Brain microvascular endothelial cell (primary cell): ENCODE measurements around the gene MYO3B.

ENCODE experiments used
- DNase-seq: peaks from one replicate; pipeline ENCODE4 v3.0.0-alpha.2; 2020
- H3K27ac ChIP-seq: fragments of 250-450 bp; sonication (Bioruptor Pico); 2 replicates; pipeline ENCODE4 v1.5.1; 2020; ENCODE audit warnings: mild to moderate bottlenecking, moderate library complexity
- H3K27me3 ChIP-seq: fragments of 250-450 bp; sonication (Bioruptor Pico); replicated peaks from 2 replicates; pipeline ENCODE4 v1.5.1; 2020; ENCODE audit warnings: mild to moderate bottlenecking
- H3K36me3 ChIP-seq: fragments of 250-450 bp; sonication (Bioruptor Pico); replicated peaks from 2 replicates; pipeline ENCODE4 v1.5.1; 2020; ENCODE audit warnings: mild to moderate bottlenecking
- H3K4me3 ChIP-seq: 2 replicates; pipeline ENCODE4 v1.5.1; 2011; ENCODE audit warnings: low read depth, mild to moderate bottlenecking, control low read depth, low read length, moderate library complexity
- in situ Hi-C: cut with HindIII; loops from 2 replicates; pipeline ENCODE4 v1.10.0; 2017; ENCODE audit warnings: low sequenced_read_pairs, low pct_ligation_motif_present
- TF ChIP-seq, protein P1 (sequence below): IDR thresholded peaks from 2 replicates; pipeline ENCODE4 v1.5.1; 2011; ENCODE audit warnings: low read depth, mild to moderate bottlenecking, moderate library complexity, low read length, control low read depth, inconsistent platforms; ENCODE audit errors: missing control alignments

The MYO3B gene

DNA sequence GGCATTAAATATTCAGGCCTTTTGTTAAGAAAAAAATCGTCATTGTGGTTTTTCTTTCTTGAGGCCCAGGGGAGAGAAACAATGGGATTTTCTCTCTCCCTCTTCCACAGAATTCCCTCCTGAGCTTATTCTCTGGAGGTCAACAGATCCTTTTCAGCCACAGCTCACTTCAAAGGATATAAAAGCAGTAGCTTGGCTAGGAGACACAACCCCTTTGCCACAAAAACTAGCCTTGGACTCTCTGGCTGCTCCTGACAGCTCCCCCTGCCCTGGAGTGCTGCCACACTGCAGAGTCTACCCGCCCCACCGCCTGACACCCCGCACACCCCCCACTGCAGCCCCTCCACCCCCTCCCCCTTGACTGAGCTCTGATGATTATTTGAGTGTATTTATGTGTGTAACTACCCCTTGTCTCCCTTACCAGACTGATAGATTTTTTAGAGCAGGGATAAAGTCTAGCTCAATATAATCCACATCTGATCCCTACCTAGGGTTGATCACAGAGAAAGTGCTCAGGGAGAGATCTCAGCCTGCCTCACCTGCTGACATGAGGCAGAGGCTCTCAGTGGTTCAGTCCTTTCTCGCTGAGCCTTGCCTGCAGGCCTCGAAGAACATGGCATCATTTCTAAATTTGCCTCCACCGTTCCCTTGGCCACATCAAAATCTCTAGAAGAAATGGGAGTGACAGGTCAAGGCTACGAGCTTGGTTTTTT is 405.0 kb downstream of the MYO3B start:
- DNase-seq, result no peak
- no peaks in the 10 kb centered on the region for H3K36me3 ChIP-seq
- TF ChIP-seq, protein P1, sequence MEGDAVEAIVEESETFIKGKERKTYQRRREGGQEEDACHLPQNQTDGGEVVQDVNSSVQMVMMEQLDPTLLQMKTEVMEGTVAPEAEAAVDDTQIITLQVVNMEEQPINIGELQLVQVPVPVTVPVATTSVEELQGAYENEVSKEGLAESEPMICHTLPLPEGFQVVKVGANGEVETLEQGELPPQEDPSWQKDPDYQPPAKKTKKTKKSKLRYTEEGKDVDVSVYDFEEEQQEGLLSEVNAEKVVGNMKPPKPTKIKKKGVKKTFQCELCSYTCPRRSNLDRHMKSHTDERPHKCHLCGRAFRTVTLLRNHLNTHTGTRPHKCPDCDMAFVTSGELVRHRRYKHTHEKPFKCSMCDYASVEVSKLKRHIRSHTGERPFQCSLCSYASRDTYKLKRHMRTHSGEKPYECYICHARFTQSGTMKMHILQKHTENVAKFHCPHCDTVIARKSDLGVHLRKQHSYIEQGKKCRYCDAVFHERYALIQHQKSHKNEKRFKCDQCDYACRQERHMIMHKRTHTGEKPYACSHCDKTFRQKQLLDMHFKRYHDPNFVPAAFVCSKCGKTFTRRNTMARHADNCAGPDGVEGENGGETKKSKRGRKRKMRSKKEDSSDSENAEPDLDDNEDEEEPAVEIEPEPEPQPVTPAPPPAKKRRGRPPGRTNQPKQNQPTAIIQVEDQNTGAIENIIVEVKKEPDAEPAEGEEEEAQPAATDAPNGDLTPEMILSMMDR, result no peak
- H3K4me3 ChIP-seq, result no peak overlapping the region
- no peak overlapping the region for H3K27ac ChIP-seq
- in situ Hi-C loops, result no loop called here
- H3K27me3 ChIP-seq, result no peaks in the 10 kb centered on the region

DNA sequence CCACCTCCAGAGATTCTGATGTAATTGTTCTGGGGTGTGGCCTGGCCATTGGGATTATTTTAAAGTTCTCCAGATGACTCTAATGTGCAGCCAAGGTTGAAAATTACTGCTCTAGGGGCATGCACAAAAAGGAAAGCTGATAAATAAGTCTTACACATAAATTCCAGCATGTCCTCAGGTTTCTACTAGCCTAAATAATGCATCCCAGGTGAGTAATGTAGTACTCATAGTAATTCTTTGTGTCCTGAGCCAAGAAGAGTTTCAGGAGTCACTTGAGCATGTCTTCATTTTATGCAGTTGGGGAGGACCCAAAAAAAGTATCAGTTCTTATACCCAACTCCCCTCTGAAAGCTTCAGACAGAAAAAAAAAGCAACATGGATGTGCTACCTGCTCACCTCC is 407.1 kb downstream of the MYO3B start:
- Histone ChIP-seq H3K27ac (no peak overlapping the region), H3K4me3 (no peak overlapping the region), H3K27me3 (no peaks in the 10 kb centered on the region), H3K36me3 (no peaks in the 10 kb centered on the region)
- in situ Hi-C loops, result no loop called here
- TF ChIP-seq, protein P1, result no peak
- DNase-seq, result no peak

DNA sequence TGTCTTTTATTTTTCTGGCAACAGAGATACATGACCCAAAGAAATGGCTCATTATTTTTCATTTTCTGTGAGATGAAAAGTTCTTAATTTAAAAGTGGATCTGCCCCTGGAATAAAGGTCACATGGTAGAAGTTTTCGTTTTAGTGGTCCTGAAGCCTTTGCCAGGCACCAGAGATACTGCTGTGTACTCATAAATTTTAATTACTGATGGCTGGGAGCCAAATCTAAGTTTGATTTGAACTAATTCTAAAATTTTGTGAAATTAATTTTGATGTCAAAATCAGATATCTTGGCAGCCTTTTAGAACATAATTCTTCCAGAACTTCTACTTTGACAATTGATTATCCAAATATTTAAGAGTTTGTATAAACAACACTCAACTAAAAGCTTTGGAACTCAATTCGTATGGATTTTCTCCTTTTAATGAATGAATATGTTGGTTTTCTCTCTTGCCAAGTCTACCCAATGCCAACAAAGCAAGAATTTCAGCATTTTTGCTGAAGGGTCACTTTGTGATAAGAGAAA is 408.7 kb downstream of the MYO3B start:
- no peaks in the 10 kb centered on the region for H3K36me3 ChIP-seq
- no peak overlapping the region for H3K4me3 ChIP-seq
- no peaks in the 10 kb centered on the region for H3K27me3 ChIP-seq
- in situ Hi-C loops, result no loop called here
- H3K27ac ChIP-seq, result no peak overlapping the region
- no peak for DNase-seq
- TF ChIP-seq, protein P1, result no peak

DNA sequence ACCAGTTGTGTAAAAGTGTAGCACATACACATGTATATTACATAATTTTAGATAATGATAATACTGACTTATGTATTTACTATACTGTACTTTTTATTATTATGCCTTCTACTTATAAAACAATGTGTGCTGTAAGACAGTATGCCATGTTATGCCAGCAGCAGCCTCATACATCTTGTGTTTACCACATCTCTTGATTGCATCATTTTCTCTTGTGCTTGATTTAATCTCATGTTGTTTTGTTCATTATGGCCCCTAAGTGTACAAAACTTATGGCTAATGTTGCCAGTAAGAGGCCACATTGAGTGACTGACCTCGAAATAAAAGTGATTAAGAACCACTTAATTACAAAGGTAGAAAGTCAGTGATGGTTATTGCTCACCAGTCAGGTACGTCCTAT is 409.2 kb downstream of the MYO3B start:
- Histone ChIP-seq H3K27me3 (no peaks in the 10 kb centered on the region), H3K27ac (no peak overlapping the region), H3K36me3 (no peaks in the 10 kb centered on the region), H3K4me3 (no peak overlapping the region)
- in situ Hi-C loops, result no loop called here
- no peak for DNase-seq
- TF ChIP-seq, protein P1, result no peak

DNA sequence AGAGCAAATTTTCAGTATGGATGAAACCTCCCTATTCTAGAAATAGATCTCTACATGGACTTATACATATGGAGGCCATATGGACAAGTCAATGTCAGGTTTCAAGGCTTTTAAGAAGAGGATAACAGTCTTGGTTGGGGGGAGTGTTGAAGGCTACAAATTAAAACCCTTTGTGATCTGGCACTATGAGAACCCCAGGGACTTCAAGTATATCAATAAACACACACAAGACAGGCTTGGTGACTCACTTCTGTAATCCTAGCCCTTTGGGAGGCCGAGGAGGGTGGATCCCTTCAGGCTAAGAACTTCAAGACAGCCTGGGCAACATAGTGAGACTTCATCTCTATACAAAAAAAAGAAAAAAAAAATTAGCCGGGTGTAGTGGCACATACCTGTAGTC is 410.0 kb downstream of the MYO3B start:
- Histone ChIP-seq H3K36me3 (no peaks in the 10 kb centered on the region), H3K27ac (no peak overlapping the region), H3K4me3 (no peak overlapping the region), H3K27me3 (no peaks in the 10 kb centered on the region)
- no peak for DNase-seq
- TF ChIP-seq, protein P1, result no peak
- in situ Hi-C loops, result no loop called here

DNA sequence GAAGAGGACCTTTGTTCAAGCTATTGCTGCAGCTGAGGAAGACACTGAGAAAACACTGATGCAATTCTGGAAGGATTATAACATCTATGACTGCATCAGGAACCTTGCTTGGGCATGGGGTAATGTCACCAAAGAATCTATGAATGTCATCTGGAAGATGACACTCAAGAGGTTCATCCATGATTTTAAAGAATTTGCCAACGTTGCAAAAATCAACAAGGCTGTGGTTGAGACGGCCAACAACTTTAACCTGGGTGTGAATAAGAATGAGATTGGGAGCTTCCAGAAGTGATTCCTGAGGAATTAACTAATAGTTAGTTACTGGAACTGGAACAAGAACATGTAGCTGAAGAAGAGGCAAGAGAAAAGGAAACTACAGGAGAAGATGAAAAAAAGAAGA is 410.8 kb downstream of the MYO3B start:
- in situ Hi-C loops, result no loop called here
- TF ChIP-seq, protein P1, result no peak
- H3K36me3 ChIP-seq, result no peaks in the 10 kb centered on the region
- H3K27me3 ChIP-seq, result no peaks in the 10 kb centered on the region
- no peak overlapping the region for H3K4me3 ChIP-seq
- H3K27ac ChIP-seq, result no peak overlapping the region
- DNase-seq, result no peak
